Activated CD8-positive, alpha-beta T cell treated with anti-CD3 and anti-CD28 coated beads for 36 hours (primary cell): Measurements from ENCODE around the gene CREG2. TPM values are rescaled to one million over a fixed set of nuclear protein-coding genes. Genes with fewer than 3 reads are reported as not detected.

Source experiments
- ATAC-seq: fragments of 200-7000 bp; cut with Tn5 transposase; one replicate; pipeline ENCODE4 v1.10.0; 2021; ENCODE audit warnings: mild to moderate bottlenecking, moderate library complexity
- CTCF ChIA-PET: fragments of 350-600 bp; sonication (Branson Sonifier 250); formaldehyde crosslinking; loops from one replicate; lab custom pipeline; 2021; ENCODE audit warnings: antibody characterized with exemption; lab: Charles Lee
- POLR2A ChIA-PET: fragments of 350-600 bp; sonication (Branson Sonifier 250); formaldehyde crosslinking; loops from one replicate; lab custom pipeline; 2021; ENCODE audit warnings: antibody characterized with exemption; lab: Charles Lee
- DNase-seq: peaks from one replicate; pipeline ENCODE4 v3.0.0-alpha.2; 2020
- H3K27ac Mint-ChIP-seq: one replicate; pipeline ENCODE4 v1.8.0; 2021; ENCODE audit warnings: mild to moderate bottlenecking, mixed read lengths
- H3K27me3 Mint-ChIP-seq: one replicate; pipeline ENCODE4 v1.8.0; 2021; ENCODE audit warnings: mixed read lengths
- H3K36me3 Mint-ChIP-seq: one replicate; pipeline ENCODE4 v1.8.0; 2021; ENCODE audit warnings: low read depth, mixed read lengths
- H3K4me1 Mint-ChIP-seq: one replicate; pipeline ENCODE4 v1.8.0; 2021; ENCODE audit warnings: low read depth, mixed read lengths
- H3K4me3 Mint-ChIP-seq: one replicate; pipeline ENCODE4 v1.8.0; 2021; ENCODE audit warnings: mild to moderate bottlenecking, moderate library complexity, mixed read lengths
- H3K9me3 Mint-ChIP-seq: one replicate; pipeline ENCODE4 v1.8.0; 2021; ENCODE audit warnings: mixed read lengths
- CTCF ChIP-seq: fragments of 200-600 bp; IDR thresholded peaks from one replicate; pipeline ENCODE4 v1.8.0; 2022; ENCODE audit warnings: antibody characterized with exemption, mild to moderate bottlenecking
- intact Hi-C: fragments of 100-400 bp; cut with micrococcal nuclease; formaldehyde crosslinking; loops from one replicate; pipeline ENCODE4 v1.10.0; 2022
- total RNA-seq, 2 experiments: library from RNA; stranded (reverse); gene quantifications; one replicate each; pipeline ENCODE4 v1.2.3, GENCODE V29; 2021

The CREG2 gene
- total RNA-seq, 2 experiments from 2014 or later = not detected

- H3K4me3 Mint-ChIP-seq = no peak overlapping the region
- DNase-seq = no peak
- H3K27me3 Mint-ChIP-seq = no peaks in the 10 kb centered on the region
- ChIA-PET POLR2A (no interaction called here), CTCF (interaction anchor here (3.1 kb wide), 1 partner anchor 15 kb away, joined by 20 read pairs; no protein-coding TSS in a partner anchor)
- H3K36me3 Mint-ChIP-seq = no peaks in the 10 kb centered on the region
- TF ChIP-seq CTCF = no peak
- H3K27ac Mint-ChIP-seq = no peak overlapping the region
- no peaks in the 10 kb centered on the region for H3K9me3 Mint-ChIP-seq
- no peak for ATAC-seq
- peaks cover 13% of the 10 kb centered on the region for H3K4me1 Mint-ChIP-seq
- intact Hi-C loops = no loop called here
Measured at GRCh38 chr2:101357376-101357775, 29.9 kb downstream of the CREG2 start.

- Mint-ChIP-seq H3K9me3 (no peaks in the 10 kb centered on the region), H3K27me3 (no peaks in the 10 kb centered on the region), H3K27ac (no peak overlapping the region), H3K4me1 (peaks cover 5% of the 10 kb centered on the region), H3K4me3 (no peak overlapping the region), H3K36me3 (no peaks in the 10 kb centered on the region)
- intact Hi-C loops = no loop called here
- ChIA-PET CTCF (interaction anchor here (3.1 kb wide), 1 partner anchor 14 kb away, joined by 20 read pairs; no protein-coding TSS in a partner anchor), POLR2A (no interaction called here)
- no peak for DNase-seq
- no peak for ATAC-seq
- TF ChIP-seq CTCF = no peak
Measured at GRCh38 chr2:101356521-101356920, 30.8 kb downstream of the CREG2 start.

- H3K9me3 Mint-ChIP-seq = no peaks in the 10 kb centered on the region
- ATAC-seq = no peak
- CTCF ChIA-PET = interaction anchor here (3.1 kb wide), 1 partner anchor 14 kb away, joined by 20 read pairs; no protein-coding TSS in a partner anchor
Measured at GRCh38 chr2:101356055-101356454, 31.2 kb downstream of the CREG2 start.

GRCh38 chr2:101355401-101356054, 31.8 kb downstream of the CREG2 start:
- TF ChIP-seq CTCF = no peak

More at GRCh38 chr2:101356055-101356454, 31.2 kb downstream of the CREG2 start:
- TF ChIP-seq CTCF = no peak
- Mint-ChIP-seq H3K27me3 (no peaks in the 10 kb centered on the region), H3K27ac (no peak overlapping the region), H3K36me3 (no peaks in the 10 kb centered on the region), H3K4me3 (no peak overlapping the region), H3K4me1 (peaks cover under 1% of the 10 kb centered on the region)
- no peak for DNase-seq
- POLR2A ChIA-PET = no interaction called here
- intact Hi-C loops = no loop called here

More at GRCh38 chr2:101355401-101356054, 31.8 kb downstream of the CREG2 start:
- H3K4me3 Mint-ChIP-seq = no peak overlapping the region
- H3K27me3 Mint-ChIP-seq = no peaks in the 10 kb centered on the region
- ATAC-seq = no peak
- ChIA-PET POLR2A (interaction anchor here (0.5 kb wide), 1 partner anchor 306 kb away, joined by 3 read pairs; no protein-coding TSS in a partner anchor), CTCF (interaction anchor here (1.1 to 3.1 kb wide), 2 partner anchors 13 to 63 kb away, joined by 3 to 20 read pairs; no protein-coding TSS in a partner anchor)
- H3K36me3 Mint-ChIP-seq = no peaks in the 10 kb centered on the region
- H3K27ac Mint-ChIP-seq = no peak overlapping the region
- peaks cover 1% of the 10 kb centered on the region for H3K4me1 Mint-ChIP-seq
- no peaks in the 10 kb centered on the region for H3K9me3 Mint-ChIP-seq
- intact Hi-C loops = no loop called here
- DNase-seq = no peak
